ENCODE data around the gene BAG5. TPM values are rescaled to one million over a fixed set of nuclear protein-coding genes. Genes with fewer than 3 reads are reported as not detected.

BAG5 gene
- total and polyA plus RNA-seq, 2 experiments from 2014 or later, result 25.8 to 28.6 TPM

GRCh38 chr14:103538291-103539055, 24.0 kb downstream of the BAG5 start:
- no peak overlapping the region for H3K4me2 ChIP-seq (ENCODE audit: unreplicated experiment)
- no peaks in the 10 kb centered on the region for H3K36me3 ChIP-seq (ENCODE audit: low read depth)
- H3K9me3 ChIP-seq (ENCODE audit: low read depth), result no peaks in the 10 kb centered on the region
- no peaks in the 10 kb centered on the region for H3K9me2 ChIP-seq (ENCODE audit: insufficient read depth)
- WGBS, 2 experiments (ENCODE audit: low coverage in 1 of 2, low lambda C conversion rate in 2 of 2, missing lambda C conversion rate in 2 of 2), result 45 to 47% methylated on average over 24 to 29 of the region's 30 CpGs
- TF ChIP-seq EZH2 (IDR thresholded peaks at IDR 0.05; ENCODE audit: insufficient read depth, poor library complexity, severe bottlenecking), result no peak
- no peak for TF ChIP-seq EZH2phosphoT487 (IDR thresholded peaks at IDR 0.05; ENCODE audit: insufficient read depth, low read depth)
- no peak overlapping the region for H3K4me3 ChIP-seq
- H4K20me1 ChIP-seq (ENCODE audit: insufficient read depth), result no peaks in the 10 kb centered on the region
- H3K79me2 ChIP-seq (ENCODE audit: insufficient read depth), result no peaks in the 10 kb centered on the region
- in situ Hi-C loops (cut with MboI), result no loop called here
- H3K27ac ChIP-seq, result no peak overlapping the region
- no peak overlapping the region for H2AFZ ChIP-seq
- peaks cover 6% of the 10 kb centered on the region for H3F3A ChIP-seq (ENCODE audit: insufficient read depth)
- no peak overlapping the region for H3K9ac ChIP-seq
- H3K4me1 ChIP-seq (ENCODE audit: insufficient read depth), result peaks cover 32% of the 10 kb centered on the region
- no peaks in the 10 kb centered on the region for H3K27me3 ChIP-seq (replicated peaks; ENCODE audit: insufficient read depth)
- DNase-seq, result peak; percentile 38

GRCh38 chr14:103537175-103537990, 25.1 kb downstream of the BAG5 start:
- TF ChIP-seq EZH2phosphoT487 (IDR thresholded peaks at IDR 0.05; ENCODE audit: insufficient read depth, low read depth) (no peak), EZH2 (IDR thresholded peaks at IDR 0.05; ENCODE audit: insufficient read depth, poor library complexity, severe bottlenecking) (no peak)
- H3K27ac ChIP-seq, result peak overlapping the region; percentile 45
- H3K4me3 ChIP-seq, result no peak overlapping the region
- no peak overlapping the region for H2AFZ ChIP-seq
- no peak overlapping the region; the same call in 1 of the 2 replicates for H3K9ac ChIP-seq
- no peaks in the 10 kb centered on the region for H3K36me3 ChIP-seq (ENCODE audit: low read depth)
- H3F3A ChIP-seq (ENCODE audit: insufficient read depth), result peaks cover 6% of the 10 kb centered on the region
- H3K27me3 ChIP-seq (replicated peaks; ENCODE audit: insufficient read depth), result no peaks in the 10 kb centered on the region
- no peaks in the 10 kb centered on the region for H4K20me1 ChIP-seq (ENCODE audit: insufficient read depth)
- H3K79me2 ChIP-seq (ENCODE audit: insufficient read depth), result no peaks in the 10 kb centered on the region
- H3K4me2 ChIP-seq (ENCODE audit: unreplicated experiment), result no peak overlapping the region
- in situ Hi-C loops (cut with MboI), result no loop called here
- peaks cover 23% of the 10 kb centered on the region for H3K4me1 ChIP-seq (ENCODE audit: insufficient read depth)
- H3K9me3 ChIP-seq (ENCODE audit: low read depth), result no peaks in the 10 kb centered on the region
- 56 to 59% methylated on average over 16 to 17 of the region's 18 CpGs for WGBS, 2 experiments (ENCODE audit: low coverage in 1 of 2, low lambda C conversion rate in 2 of 2, missing lambda C conversion rate in 2 of 2)
- peak; percentile 74 for DNase-seq
- no peaks in the 10 kb centered on the region for H3K9me2 ChIP-seq (ENCODE audit: insufficient read depth)

DNA sequence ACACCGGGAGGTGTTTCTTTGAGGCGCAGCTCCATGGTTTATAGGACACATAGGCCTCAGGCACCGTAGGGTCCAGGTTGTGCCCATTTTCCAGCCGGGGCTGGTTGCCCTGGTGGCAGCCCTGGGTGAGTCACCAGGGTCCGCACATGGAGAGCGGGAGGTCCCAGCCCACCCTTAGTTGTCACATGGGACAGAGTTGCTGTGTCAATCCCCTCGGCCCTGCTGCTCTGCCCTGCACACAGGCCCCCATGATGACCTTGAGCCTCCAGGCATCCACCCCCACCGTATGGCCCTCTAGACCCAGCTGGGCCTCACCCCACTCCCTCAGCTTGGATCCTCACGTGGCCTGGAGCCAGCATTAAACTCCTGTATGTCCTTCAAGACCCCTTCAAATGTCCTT, 25.8 kb downstream of the BAG5 start:
- Histone ChIP-seq H3K9me3 (ENCODE audit: low read depth) (no peaks in the 10 kb centered on the region), H3K27me3 (replicated peaks; ENCODE audit: insufficient read depth) (no peaks in the 10 kb centered on the region), H3K36me3 (ENCODE audit: low read depth) (no peaks in the 10 kb centered on the region), H3K79me2 (ENCODE audit: insufficient read depth) (peaks cover 4% of the 10 kb centered on the region; the same call in 1 of the 2 replicates), H3K4me3 (no peak overlapping the region), H3K9ac (no peak overlapping the region; the same call in 1 of the 2 replicates), H3K9me2 (ENCODE audit: insufficient read depth) (no peaks in the 10 kb centered on the region), H2AFZ (no peak overlapping the region), H3K4me1 (ENCODE audit: insufficient read depth) (peaks cover 17% of the 10 kb centered on the region), H4K20me1 (ENCODE audit: insufficient read depth) (no peaks in the 10 kb centered on the region), H3K4me2 (ENCODE audit: unreplicated experiment) (no peak overlapping the region), H3K27ac (peak overlapping the region; percentile 27), H3F3A (ENCODE audit: insufficient read depth) (peaks cover 6% of the 10 kb centered on the region)
- in situ Hi-C loops (cut with MboI), result no loop called here
- WGBS, 2 experiments (ENCODE audit: low coverage in 1 of 2, low lambda C conversion rate in 2 of 2, missing lambda C conversion rate in 2 of 2), result 59 to 63% methylated on average over 9 of the region's 9 CpGs
- no peak for DNase-seq
- TF ChIP-seq EZH2 (IDR thresholded peaks at IDR 0.05; ENCODE audit: insufficient read depth, poor library complexity, severe bottlenecking), result no peak
- TF ChIP-seq EZH2phosphoT487 (IDR thresholded peaks at IDR 0.05; ENCODE audit: insufficient read depth, low read depth), result no peak

DNA sequence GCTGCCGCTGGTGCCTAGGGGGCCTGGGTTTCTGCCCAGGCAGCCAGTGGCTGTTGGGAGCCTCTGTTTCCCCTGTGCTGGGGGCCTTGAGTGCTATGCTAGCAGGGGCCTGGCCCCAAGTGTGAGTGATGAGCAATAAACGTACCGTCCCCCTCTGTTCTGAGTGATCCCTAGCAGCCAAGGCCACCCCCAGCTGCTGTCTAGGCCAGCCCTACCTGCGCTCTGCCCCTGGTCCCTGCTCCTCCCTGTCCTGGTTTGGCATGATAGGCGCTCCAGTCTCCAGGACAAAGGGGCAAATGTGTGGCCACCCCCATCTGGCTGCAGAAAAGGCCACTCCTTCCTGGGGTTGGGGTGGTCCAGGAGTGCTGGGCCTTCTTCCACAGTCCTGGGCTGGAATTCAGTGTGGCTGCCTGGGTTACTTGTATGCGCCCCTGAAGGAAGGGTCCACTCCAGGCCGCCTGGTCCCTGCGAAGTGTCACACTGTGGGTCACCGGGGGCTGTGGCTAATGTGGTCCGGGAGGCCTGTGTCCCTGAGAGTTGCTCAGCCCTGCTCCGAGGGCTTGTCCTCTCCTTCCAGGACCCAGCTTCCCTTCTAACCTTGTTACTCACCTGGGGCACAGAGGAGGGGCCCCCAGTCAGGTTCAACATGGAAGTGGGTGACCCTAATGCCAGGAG, 26.4 kb downstream of the BAG5 start:
- in situ Hi-C loops (cut with MboI), result no loop called here
- H3K79me2 ChIP-seq (ENCODE audit: insufficient read depth), result peaks cover 10% of the 10 kb centered on the region
- H3K36me3 ChIP-seq (ENCODE audit: low read depth), result no peaks in the 10 kb centered on the region
- H3K4me3 ChIP-seq, result no peak overlapping the region
- no peaks in the 10 kb centered on the region for H4K20me1 ChIP-seq (ENCODE audit: insufficient read depth)
- no peak overlapping the region for H3K9ac ChIP-seq
- WGBS, 2 experiments (ENCODE audit: low coverage in 1 of 2, low lambda C conversion rate in 2 of 2, missing lambda C conversion rate in 2 of 2), result 84 to 87% methylated on average over 11 of the region's 11 CpGs
- no peaks in the 10 kb centered on the region for H3K9me3 ChIP-seq (ENCODE audit: low read depth)
- no peak overlapping the region for H2AFZ ChIP-seq
- H3K4me2 ChIP-seq (ENCODE audit: unreplicated experiment), result no peak overlapping the region
- TF ChIP-seq EZH2 (IDR thresholded peaks at IDR 0.05; ENCODE audit: insufficient read depth, poor library complexity, severe bottlenecking) (no peak), EZH2phosphoT487 (IDR thresholded peaks at IDR 0.05; ENCODE audit: insufficient read depth, low read depth) (no peak)
- H3K27ac ChIP-seq, result no peak overlapping the region
- H3K9me2 ChIP-seq (ENCODE audit: insufficient read depth), result no peaks in the 10 kb centered on the region
- no peaks in the 10 kb centered on the region for H3K27me3 ChIP-seq (replicated peaks; ENCODE audit: insufficient read depth)
- peaks cover 11% of the 10 kb centered on the region for H3K4me1 ChIP-seq (ENCODE audit: insufficient read depth)
- peaks cover 6% of the 10 kb centered on the region; the same call in 1 of the 2 replicates for H3F3A ChIP-seq (ENCODE audit: insufficient read depth)
- no peak for DNase-seq
